Measurements from ENCODE around the gene SECTM1. TPM values are rescaled to one million over a fixed set of nuclear protein-coding genes. Genes with fewer than 3 reads are reported as not detected.
A peak's percentile ranks its signal among the peaks of the same experiment; 100 is the strongest.
"Not testable (repeated sequence)": the region's sequence is repeated elsewhere in the genome, so short reads cannot be mapped to it uniquely, and the experiment has no call there.

The SECTM1 gene
- total RNA-seq, 1 donor from 2014 or later = 4.3 TPM

DNA sequence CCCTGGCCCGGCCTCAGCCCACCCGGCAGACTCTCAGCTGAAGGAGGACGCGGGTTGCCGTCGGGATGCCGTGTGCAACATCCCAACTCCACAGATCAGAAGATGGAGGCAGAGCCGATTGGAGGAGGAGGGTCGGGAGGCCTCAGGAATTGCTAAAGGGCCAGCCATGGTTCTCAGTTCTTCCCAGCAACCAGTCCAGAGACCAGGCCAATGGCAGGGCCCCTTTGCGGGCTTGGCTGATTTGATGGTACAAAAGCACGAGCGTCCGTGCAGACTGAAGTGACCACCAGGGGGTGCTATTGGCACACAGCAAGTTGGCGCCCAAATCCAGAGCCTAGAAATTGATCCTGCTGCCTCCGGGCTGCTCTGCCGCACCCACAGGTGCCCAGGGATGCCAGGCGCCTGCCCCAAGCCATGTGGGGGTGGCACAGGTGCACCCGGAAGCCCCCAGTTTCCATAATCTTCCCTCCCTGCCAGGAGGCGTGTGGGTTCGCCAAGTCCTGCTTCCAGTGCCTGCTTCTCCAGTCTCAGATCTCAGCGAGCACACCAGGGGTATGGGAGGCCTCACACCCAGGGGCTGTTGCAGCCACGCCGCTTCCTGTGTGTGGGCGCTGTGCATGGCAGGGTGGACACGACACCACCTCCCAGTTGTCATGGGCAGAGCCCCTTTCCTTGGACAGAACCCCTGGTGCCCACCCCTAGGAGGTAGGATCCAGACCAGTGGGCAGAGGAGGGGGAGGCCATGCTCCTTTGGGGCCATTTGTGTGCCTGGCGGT, 18.3 kb upstream of the SECTM1 start:
- intact Hi-C loops (cut with DNase I) = loop anchor here (1.0 to 10.0 kb wide), 3 partner anchors 62 to 423 kb away; no protein-coding TSS in a partner anchor
- ATAC-seq (ENCODE audit: poor library complexity) (peak; percentile 90), DNase-seq (peak; percentile 89)

DNA sequence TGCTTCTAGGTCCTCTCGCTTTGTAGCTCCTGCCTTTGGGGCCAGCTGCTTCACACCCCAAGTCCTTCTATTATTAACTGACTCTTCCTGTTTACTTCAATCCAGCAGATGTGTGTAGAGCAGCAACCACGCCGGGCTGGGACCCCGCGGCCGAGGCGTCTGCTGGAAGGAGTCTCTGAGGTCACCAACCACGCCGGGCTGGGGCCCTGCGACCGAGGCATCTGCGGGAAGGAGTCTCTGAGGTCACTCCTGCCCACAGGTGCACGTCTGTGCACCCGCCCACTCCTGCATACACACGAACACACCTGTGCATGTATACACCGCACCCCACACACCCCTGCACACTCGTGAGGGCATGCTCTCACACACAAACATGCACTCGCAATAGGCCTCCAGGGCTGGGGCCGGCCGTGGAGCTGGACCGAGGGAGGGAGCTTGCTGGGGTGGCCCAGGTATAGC, 17.7 kb upstream of the SECTM1 start:
- intact Hi-C loops (cut with DNase I) = loop anchor here (5.0 to 10.0 kb wide), 2 partner anchors 201 to 424 kb away; no protein-coding TSS in a partner anchor
- DNase-seq (peak; percentile 39), ATAC-seq (ENCODE audit: poor library complexity) (peak; percentile 35)

DNA sequence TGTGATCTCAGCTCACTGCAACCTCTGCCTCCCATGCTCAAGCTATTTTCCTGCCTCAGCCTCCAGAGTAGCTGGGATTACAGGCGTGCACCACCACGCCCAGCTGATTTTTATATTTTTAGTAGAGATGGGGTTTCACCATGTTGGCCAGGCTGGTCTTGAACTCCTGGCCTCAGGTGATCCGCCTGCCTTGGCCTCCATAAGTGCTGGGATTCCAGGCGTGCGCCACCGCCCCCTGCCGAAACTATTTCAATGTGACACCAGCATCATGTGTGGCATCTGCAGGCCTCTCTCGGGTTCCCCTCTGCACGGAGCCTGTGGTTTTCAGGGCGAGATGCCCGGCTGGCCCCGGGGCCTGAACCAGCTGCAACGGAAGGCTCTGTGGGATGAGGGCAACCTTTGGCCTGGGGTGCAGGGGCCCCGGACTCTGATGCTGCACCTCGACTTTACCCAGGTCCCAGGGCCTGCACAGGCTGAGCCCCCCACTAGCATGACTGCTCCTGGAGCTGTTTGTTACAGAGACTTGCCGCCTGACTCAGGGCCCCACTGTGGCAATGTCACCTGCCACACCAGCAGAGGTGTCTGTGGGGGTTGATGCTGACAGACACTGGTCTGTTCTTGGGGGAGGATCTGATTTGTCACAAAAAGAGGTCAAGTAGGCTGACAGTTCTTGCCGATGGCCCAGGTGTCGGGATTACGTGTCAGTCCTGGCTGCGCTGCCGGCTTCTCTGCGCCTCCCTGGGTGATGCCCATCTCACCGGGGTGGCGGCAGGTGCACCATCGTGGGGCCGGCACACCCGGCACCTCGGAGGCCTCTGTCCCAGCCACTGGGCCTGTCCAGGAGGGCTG, 16.8 kb upstream of the SECTM1 start:
- intact Hi-C loops (cut with DNase I) = loop anchor here (5.0 to 10.0 kb wide), 2 partner anchors 202 to 424 kb away; no protein-coding TSS in a partner anchor
- DNase-seq = peak; percentile 49
- no peak for ATAC-seq (ENCODE audit: poor library complexity)

GRCh38 chr17:82349287-82349701, 15.7 kb upstream of the SECTM1 start:
- peak; percentile 20 for DNase-seq
- no peak for ATAC-seq (ENCODE audit: poor library complexity)
- intact Hi-C loops (cut with DNase I) = no loop called here

DNA sequence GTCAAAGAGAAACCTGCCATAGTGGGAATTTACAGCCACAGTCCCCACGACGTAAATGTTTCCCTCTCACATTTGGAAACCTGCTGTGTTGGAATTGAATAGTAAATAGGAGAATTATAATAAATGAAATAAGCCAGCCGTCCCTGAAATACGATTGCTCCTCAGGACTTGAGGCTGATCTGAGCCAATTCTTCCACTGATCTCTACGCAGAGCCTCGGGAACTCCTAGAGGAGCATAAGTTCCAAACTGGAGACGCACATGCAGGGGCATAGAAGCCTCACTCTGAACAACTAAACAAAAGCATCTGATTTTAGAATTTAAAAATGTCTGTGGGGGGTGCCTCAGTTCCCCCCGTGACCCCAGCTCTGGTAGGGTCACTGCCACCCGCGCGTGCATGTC, 15.3 kb upstream of the SECTM1 start:
- intact Hi-C loops (cut with DNase I) = no loop called here
- ATAC-seq (ENCODE audit: poor library complexity) (no peak), DNase-seq (no peak)

GRCh38 chr17:82348434-82348833, 14.9 kb upstream of the SECTM1 start:
- DNase-seq (peak; percentile 37), ATAC-seq (ENCODE audit: poor library complexity) (no peak)
- intact Hi-C loops (cut with DNase I) = no loop called here

DNA sequence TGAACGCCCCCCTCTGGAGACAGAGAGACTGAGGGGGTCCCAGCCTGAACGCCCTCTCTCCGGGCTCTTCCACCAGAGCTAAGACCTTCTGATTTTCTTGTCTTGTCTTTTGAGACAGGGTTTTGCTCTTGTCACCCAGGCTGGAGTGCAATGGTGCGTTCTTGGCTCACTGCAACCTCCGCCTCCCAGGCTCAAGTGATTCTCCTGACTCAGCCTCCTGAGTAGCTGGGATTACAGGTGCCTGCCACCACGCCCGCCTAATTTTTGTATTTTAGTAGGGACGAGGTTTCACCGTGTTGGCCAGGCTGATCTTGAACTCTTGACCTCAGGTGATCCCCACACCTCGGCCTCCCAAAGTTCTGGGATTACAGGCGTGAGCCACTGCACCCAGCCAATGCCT, 14.4 kb upstream of the SECTM1 start:
- DNase-seq; ATAC-seq (ENCODE audit: poor library complexity); intact Hi-C loops (cut with DNase I): not testable (repeated sequence)

DNA sequence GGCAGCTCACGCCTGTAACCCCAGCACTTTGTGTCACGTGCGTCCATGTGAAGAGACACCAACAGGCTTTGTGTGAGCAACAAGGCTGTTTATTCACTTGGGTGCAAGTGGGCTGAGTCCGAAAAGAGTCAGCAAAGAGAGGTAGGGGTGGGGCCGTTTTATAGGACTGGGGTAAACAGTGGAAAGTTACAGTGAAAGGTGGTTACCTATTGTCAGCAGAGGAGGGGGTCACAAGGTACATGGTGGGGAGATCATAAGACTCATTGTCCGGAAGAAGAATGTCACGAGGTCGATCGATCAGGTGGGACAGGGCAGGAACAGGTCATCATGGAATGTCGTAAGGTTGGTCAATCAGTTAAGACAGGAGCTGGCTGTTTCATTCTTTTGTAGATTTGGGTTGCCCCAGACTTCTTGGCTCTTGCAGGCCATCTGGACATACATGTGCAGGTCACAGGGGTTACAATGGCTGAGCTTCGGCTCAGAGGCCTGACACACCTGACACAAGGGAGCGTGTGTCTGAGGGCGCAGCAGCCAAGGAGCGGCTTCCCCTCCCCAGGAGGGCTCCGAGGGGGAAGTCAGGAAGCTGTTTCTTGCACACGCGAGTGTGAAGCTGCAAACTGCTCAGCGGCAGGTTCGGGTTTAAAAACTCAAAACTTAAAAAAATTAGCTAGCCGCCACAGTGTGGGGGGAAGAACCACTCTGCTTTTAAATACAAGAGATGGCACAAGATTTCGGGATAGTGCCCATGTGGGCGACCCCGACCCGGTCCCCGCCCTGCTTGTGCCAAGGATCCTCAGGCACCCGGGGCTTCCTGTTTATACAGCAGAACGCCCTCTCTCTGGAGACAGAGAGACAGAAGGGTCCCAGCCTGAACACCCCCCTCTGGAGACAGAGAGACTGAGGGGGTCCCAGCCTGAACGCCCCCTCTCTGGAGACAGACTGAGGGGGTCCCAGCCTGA, 13.1 kb upstream of the SECTM1 start:
- DNase-seq (peak; percentile 34), ATAC-seq (ENCODE audit: poor library complexity) (no peak)
- intact Hi-C loops (cut with DNase I) = no loop called here

GRCh38 chr17:82345151-82345976, 11.8 kb upstream of the SECTM1 start:
- ATAC-seq (ENCODE audit: poor library complexity) = no peak
- peak; percentile 24 for DNase-seq
- intact Hi-C loops (cut with DNase I) = no loop called here

DNA sequence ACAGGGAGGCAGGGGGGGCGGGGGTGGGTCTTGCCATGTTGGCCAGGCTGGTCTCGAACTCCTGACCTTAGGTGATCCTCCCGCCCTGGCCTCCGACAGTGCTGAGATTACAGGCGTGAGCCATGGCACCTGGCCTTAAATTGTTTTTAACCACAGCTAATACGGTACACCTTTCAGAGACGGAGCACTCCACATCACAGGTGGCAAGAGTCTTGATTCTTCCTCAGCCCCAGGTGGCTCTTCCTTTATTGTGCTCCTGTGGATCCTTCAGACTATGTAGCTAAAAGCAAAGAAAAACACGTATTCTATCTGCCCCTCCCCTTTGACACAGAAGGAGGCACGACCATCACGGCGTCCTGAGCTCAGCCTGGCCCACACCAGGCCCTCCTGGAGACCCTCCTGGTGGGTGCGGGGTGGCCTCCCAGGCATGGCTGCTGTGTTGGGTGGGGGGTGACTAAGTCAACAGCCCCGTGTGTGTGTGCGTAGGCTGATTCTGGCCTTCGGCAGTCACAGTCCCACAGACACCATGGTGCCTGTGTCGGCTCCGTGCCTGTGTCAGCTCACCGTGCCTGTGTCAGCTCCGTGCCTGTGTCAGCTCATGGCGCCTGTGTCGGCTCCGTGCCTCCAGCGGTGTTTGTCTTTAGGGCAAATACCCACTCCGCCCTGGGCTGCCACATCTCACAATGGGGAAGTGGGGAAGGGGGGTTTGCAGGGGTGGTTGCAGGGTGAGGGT, 10.8 kb upstream of the SECTM1 start:
- intact Hi-C loops (cut with DNase I) = no loop called here
- DNase-seq = peak; percentile 27
- ATAC-seq (ENCODE audit: poor library complexity) = no peak

GRCh38 chr17:82343560-82343959, 10.0 kb upstream of the SECTM1 start:
- intact Hi-C loops (cut with DNase I) = no loop called here
- ATAC-seq (ENCODE audit: poor library complexity) (no peak), DNase-seq (peak; percentile 6)

- intact Hi-C loops (cut with DNase I) = no loop called here
- peak; percentile 18 for DNase-seq
- ATAC-seq (ENCODE audit: poor library complexity) = no peak
Observed at GRCh38 chr17:82342361-82343079, 9.0 kb upstream of the SECTM1 start.

DNA sequence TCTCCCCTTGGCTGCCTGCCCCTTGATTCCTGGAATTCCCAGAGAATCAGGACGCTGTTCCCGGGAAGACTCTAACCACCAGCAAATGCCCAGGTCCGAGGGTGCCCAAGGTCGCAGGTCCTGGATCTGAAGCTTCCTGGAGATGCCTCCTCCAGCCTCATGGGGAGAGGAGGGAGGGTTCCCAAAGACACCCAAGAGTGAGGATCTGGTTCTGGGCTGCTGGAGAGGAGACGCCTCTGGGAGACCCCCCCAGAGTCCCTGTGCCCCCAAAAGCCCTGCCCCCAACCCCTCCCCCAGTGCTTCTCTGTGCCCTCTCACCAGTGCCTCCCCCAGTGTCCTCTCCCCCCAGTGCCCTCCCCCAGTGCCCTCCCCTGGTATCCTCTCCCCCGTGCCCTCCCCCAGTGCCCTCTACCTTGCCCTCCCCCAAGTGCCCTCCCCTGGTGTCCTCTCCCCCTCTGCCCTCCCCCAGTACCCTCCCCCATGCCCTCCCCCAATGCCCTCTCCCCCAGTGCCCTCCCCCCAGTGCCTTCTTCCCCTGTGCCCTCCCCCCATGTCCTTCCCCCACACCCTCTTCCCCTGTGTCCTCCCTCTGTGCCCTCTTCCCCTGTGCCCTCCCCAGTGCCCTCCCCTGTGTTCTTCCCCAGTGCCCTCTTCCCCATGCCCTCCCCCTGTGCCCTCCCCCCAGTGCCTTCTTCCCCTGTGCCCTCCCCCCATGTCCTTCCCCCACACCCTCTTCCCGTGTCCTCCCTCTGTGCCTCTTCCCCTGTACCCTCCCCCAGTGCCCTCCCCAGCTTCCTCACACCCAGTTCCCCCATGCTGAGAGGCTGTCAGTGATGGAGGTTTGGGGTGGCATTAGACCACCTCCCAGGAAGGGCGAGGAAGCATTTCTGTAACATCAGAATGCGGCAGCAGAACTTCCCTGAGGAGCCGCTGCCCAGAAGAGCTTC, 6.3 kb upstream of the SECTM1 start:
- ATAC-seq (ENCODE audit: poor library complexity) (no peak), DNase-seq (peak; percentile 45)
- intact Hi-C loops (cut with DNase I) = no loop called here

GRCh38 chr17:82338858-82339633, 5.5 kb upstream of the SECTM1 start:
- intact Hi-C loops (cut with DNase I) = no loop called here
- DNase-seq (peak; percentile 49), ATAC-seq (ENCODE audit: poor library complexity) (peak; percentile 52)
